ENCODE data around the gene CELA3B. TPM values are rescaled to one million over a fixed set of nuclear protein-coding genes. Genes with fewer than 3 reads are reported as not detected.
A peak's percentile ranks its signal among the peaks of the same experiment; 100 is the strongest.
"Not testable (repeated sequence)": the region's sequence is repeated elsewhere in the genome, so short reads cannot be mapped to it uniquely, and the experiment has no call there.

Gene CELA3B
- total RNA-seq (0.33 TPM in 1 of 2 replicates, not detected in the other), polyA plus RNA-seq (not detected in 2 replicates)

DNA sequence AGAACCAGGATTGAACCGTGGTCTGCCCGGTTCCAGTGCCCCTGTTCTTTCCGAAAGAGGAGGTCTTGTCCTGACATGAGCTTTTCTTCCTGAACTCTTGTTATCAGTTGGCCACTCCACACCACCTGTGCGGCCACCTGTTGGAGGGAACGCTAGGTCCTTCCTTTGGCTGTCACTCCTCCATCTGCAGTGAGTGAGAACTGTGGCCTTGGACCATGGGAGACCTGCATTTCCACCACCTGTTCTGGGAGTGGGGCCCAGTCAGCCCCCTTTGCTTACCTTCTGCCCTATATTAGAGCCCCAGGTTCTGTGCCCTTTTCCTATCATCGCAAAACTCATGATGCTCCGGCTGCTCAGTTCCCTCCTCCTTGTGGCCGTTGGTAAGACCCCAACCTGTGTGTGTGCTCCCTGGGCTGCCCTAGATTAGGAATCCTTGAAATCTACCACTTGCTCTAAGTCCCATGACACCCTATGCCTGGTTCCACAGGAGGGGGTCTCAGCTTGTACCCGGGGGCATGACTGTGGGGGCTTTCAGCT, at the start of gene CELA3B:
Gene CELA3B, plus strand, starts transcription at position 320 of the 537 bp plus-strand sequence. Its CDS starts 18 bp downstream, at position 338.
- WGBS (ENCODE audit: low lambda C conversion rate, missing lambda C conversion rate): 92% methylated on average over 9 of the region's 9 CpGs
- H2AFZ ChIP-seq; H3K4me3 ChIP-seq; H3K79me2 ChIP-seq; H4K20me1 ChIP-seq (ENCODE audit: insufficient read depth, poor library complexity, severe bottlenecking); H3K9me2 ChIP-seq (replicated peaks; ENCODE audit: insufficient read depth); H3K27ac ChIP-seq; H3K27me3 ChIP-seq; H3K36me3 ChIP-seq (replicated peaks; ENCODE audit: insufficient read depth, low read depth); DNase-seq (ENCODE audit: low spot score); H3K9me3 ChIP-seq (ENCODE audit: low read depth); H3K4me2 ChIP-seq; H3K4me1 ChIP-seq (ENCODE audit: insufficient read depth): not testable (repeated sequence)

DNA sequence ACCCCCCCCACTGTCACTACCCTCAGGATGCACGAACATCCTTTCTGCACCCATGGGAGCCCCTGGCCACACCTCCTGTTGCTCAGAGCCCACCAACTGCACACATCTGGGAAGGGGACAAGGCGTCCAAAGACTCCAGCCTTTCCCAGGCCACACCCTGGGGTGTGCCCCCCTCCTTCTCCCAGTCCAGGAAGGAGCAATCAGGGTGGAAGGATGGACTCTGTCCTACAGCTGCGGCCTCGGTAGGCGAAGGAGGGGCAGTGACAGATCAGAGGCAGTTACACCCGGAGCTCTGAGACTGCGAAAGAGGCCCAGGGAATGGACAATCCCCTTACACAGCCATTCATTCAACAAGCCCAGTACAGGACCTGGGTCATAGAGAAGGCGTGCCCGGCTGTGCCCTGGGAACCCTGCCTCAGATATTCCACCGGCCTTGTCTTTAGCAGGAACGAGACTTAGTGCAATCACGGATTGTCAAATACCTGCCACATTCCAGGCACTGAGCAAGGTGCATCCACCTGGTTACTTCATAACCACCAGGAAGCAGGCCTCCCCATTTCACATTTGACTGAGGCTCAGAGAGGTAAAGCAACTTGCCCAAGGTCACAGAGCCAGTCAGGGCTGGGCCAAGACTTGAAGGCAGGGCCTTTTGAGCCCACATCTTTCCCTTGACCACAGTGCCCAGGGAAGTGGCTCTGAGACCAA, 49.1 kb upstream of the CELA3B start:
- H3K27ac ChIP-seq: peak overlapping the region; percentile 93
- DNase-seq (ENCODE audit: low spot score): peak; percentile 88
- no peaks in the 10 kb centered on the region for H3K27me3 ChIP-seq
- H3K9me3 ChIP-seq (ENCODE audit: low read depth): no peaks in the 10 kb centered on the region
- no peak overlapping the region for H2AFZ ChIP-seq
- no peaks in the 10 kb centered on the region for H3K36me3 ChIP-seq (replicated peaks; ENCODE audit: insufficient read depth, low read depth)
- TF ChIP-seq CTCF (IDR thresholded peaks at IDR 0.05; ENCODE audit: poor library complexity): no peak
- TF ChIP-seq EZH2 (IDR thresholded peaks at IDR 0.05; ENCODE audit: borderline replicate concordance): no peak
- TF ChIP-seq EZH2phosphoT487 (IDR thresholded peaks at IDR 0.05; ENCODE audit: low read depth, severe bottlenecking, unreplicated experiment): no peak
- peaks cover 73% of the 10 kb centered on the region for H3K4me1 ChIP-seq (ENCODE audit: insufficient read depth)
- no peaks in the 10 kb centered on the region for H4K20me1 ChIP-seq (ENCODE audit: insufficient read depth, poor library complexity, severe bottlenecking)
- no peak overlapping the region for H3K4me3 ChIP-seq
- peaks cover 79% of the 10 kb centered on the region for H3K79me2 ChIP-seq
- H3K9me2 ChIP-seq (replicated peaks; ENCODE audit: insufficient read depth): no peaks in the 10 kb centered on the region
- peak overlapping the region; percentile 45 for H3K4me2 ChIP-seq
- 62% methylated on average over 12 of the region's 12 CpGs for WGBS (ENCODE audit: low lambda C conversion rate, missing lambda C conversion rate)

DNA sequence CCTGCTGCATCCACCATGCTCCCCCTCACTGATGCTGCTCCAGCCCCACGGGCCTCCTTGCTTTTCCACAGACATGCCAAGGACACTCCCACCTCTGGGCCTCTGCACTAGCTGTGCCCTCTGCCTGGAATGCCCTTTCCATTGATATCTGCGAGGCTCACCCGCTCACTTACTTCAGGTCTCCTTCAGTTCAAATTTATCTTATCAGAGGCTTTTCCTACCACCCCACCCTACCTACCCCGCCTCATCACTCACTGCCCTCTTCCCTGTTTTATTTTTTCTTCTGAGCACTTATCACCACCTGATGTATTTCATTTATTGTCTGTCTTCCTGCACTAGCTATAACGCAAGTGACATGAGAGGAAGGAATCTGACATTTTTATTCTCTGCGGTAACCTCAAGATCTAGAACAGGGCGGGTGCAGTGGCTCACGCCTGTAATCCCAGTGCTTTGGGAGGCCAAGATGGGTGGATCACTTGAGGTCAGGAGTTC, 46.7 kb upstream of the CELA3B start:
- Histone ChIP-seq H4K20me1 (ENCODE audit: insufficient read depth, poor library complexity, severe bottlenecking) (no peaks in the 10 kb centered on the region), H3K9me2 (replicated peaks; ENCODE audit: insufficient read depth) (no peaks in the 10 kb centered on the region), H3K79me2 (peaks cover 81% of the 10 kb centered on the region), H3K4me2 (no peak overlapping the region), H3K27me3 (no peaks in the 10 kb centered on the region), H3K4me1 (ENCODE audit: insufficient read depth) (peaks cover 74% of the 10 kb centered on the region), H3K27ac (peak overlapping the region; percentile 98), H3K9me3 (ENCODE audit: low read depth) (no peaks in the 10 kb centered on the region), H3K4me3 (no peak overlapping the region), H2AFZ (no peak overlapping the region), H3K36me3 (replicated peaks; ENCODE audit: insufficient read depth, low read depth) (no peaks in the 10 kb centered on the region)
- no peak for TF ChIP-seq EZH2 (IDR thresholded peaks at IDR 0.05; ENCODE audit: borderline replicate concordance)
- no peak for TF ChIP-seq EZH2phosphoT487 (IDR thresholded peaks at IDR 0.05; ENCODE audit: low read depth, severe bottlenecking, unreplicated experiment)
- TF ChIP-seq CTCF (IDR thresholded peaks at IDR 0.05; ENCODE audit: poor library complexity): no peak
- no peak for DNase-seq (ENCODE audit: low spot score)
- WGBS (ENCODE audit: low lambda C conversion rate, missing lambda C conversion rate): 56% methylated on average over 8 of the region's 8 CpGs

GRCh38 chr1:21930629-21931170, 46.1 kb upstream of the CELA3B start:
- Histone ChIP-seq H2AFZ (no peak overlapping the region), H4K20me1 (ENCODE audit: insufficient read depth, poor library complexity, severe bottlenecking) (no peaks in the 10 kb centered on the region), H3K27ac (peak overlapping the region; percentile 98), H3K36me3 (replicated peaks; ENCODE audit: insufficient read depth, low read depth) (no peaks in the 10 kb centered on the region), H3K27me3 (no peaks in the 10 kb centered on the region), H3K79me2 (peaks cover 81% of the 10 kb centered on the region), H3K4me3 (no peak overlapping the region), H3K9me3 (ENCODE audit: low read depth) (no peaks in the 10 kb centered on the region), H3K4me2 (peak overlapping the region; percentile 43), H3K9me2 (replicated peaks; ENCODE audit: insufficient read depth) (no peaks in the 10 kb centered on the region), H3K4me1 (ENCODE audit: insufficient read depth) (peaks cover 80% of the 10 kb centered on the region)
- WGBS (ENCODE audit: low lambda C conversion rate, missing lambda C conversion rate): 96% methylated on average over 6 of the region's 6 CpGs
- no peak for DNase-seq (ENCODE audit: low spot score)
- TF ChIP-seq EZH2 (IDR thresholded peaks at IDR 0.05; ENCODE audit: borderline replicate concordance): no peak
- no peak for TF ChIP-seq CTCF (IDR thresholded peaks at IDR 0.05; ENCODE audit: poor library complexity)
- no peak for TF ChIP-seq EZH2phosphoT487 (IDR thresholded peaks at IDR 0.05; ENCODE audit: low read depth, severe bottlenecking, unreplicated experiment)

Measured in hepatocyte (in vitro differentiated cells).